ENCODE measurements around the gene FNDC3B.

- TF ChIP-seq POLR2AphosphoS5 (IDR thresholded peaks at IDR 0.05; ENCODE audit: low read depth, low read length) (no peak), SIN3A (IDR thresholded peaks at IDR 0.05; ENCODE audit: borderline replicate concordance, insufficient read depth, low read length) (no peak), TAF1 (IDR thresholded peaks at IDR 0.05; ENCODE audit: borderline replicate concordance, insufficient read depth, low read length) (no peak), FOXP2 (optimal IDR thresholded peaks at IDR 0.05; ENCODE audit: borderline replicate concordance, extremely low read depth, extremely low read length, insufficient read depth) (no peak)
- TF ChIP-seq, protein P1, sequence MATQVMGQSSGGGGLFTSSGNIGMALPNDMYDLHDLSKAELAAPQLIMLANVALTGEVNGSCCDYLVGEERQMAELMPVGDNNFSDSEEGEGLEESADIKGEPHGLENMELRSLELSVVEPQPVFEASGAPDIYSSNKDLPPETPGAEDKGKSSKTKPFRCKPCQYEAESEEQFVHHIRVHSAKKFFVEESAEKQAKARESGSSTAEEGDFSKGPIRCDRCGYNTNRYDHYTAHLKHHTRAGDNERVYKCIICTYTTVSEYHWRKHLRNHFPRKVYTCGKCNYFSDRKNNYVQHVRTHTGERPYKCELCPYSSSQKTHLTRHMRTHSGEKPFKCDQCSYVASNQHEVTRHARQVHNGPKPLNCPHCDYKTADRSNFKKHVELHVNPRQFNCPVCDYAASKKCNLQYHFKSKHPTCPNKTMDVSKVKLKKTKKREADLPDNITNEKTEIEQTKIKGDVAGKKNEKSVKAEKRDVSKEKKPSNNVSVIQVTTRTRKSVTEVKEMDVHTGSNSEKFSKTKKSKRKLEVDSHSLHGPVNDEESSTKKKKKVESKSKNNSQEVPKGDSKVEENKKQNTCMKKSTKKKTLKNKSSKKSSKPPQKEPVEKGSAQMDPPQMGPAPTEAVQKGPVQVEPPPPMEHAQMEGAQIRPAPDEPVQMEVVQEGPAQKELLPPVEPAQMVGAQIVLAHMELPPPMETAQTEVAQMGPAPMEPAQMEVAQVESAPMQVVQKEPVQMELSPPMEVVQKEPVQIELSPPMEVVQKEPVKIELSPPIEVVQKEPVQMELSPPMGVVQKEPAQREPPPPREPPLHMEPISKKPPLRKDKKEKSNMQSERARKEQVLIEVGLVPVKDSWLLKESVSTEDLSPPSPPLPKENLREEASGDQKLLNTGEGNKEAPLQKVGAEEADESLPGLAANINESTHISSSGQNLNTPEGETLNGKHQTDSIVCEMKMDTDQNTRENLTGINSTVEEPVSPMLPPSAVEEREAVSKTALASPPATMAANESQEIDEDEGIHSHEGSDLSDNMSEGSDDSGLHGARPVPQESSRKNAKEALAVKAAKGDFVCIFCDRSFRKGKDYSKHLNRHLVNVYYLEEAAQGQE (IDR thresholded peaks at IDR 0.05; ENCODE audit: insufficient read depth in 1 of 2, low read depth in 2 of 2, low read length in 2 of 2), result no peak
Measured at GRCh38 chr3:172438186-172438585, 398.8 kb downstream of the FNDC3B start.

All from PFSK-1 (cell line).